Measurements from ENCODE around the gene CSTPP1. TPM values are rescaled to one million over a fixed set of nuclear protein-coding genes. Genes with fewer than 3 reads are reported as not detected.
A peak's percentile ranks its signal among the peaks of the same experiment; 100 is the strongest.
"Not testable (repeated sequence)": the region's sequence is repeated elsewhere in the genome, so short reads cannot be mapped to it uniquely, and the experiment has no call there.

Gene CSTPP1
- total RNA-seq, 1 donor from 2014 or later = 9.4 TPM

DNA sequence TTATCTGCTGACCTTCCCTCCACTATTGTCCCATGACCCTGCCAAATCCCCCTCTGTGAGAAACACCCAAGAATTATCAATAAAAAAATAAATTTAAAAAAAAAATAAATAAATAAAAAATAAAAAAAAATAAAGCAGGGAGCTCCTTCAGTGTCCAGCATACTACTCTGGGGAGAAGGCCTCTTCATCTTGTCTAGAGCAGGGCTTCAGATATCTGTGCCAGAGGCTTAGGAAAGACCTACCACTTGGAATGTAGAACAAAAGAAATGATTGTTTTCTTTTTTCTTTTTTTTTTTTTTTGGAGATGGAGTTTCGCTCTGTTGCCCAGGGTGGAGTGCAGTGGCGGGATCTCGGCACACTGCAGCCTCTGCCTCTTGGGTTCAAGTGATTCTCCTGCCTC lies 161.7 kb downstream of the CSTPP1 start:
- DNase-seq (ENCODE audit: low read depth in 2 of 2) = not testable (repeated sequence)

DNA sequence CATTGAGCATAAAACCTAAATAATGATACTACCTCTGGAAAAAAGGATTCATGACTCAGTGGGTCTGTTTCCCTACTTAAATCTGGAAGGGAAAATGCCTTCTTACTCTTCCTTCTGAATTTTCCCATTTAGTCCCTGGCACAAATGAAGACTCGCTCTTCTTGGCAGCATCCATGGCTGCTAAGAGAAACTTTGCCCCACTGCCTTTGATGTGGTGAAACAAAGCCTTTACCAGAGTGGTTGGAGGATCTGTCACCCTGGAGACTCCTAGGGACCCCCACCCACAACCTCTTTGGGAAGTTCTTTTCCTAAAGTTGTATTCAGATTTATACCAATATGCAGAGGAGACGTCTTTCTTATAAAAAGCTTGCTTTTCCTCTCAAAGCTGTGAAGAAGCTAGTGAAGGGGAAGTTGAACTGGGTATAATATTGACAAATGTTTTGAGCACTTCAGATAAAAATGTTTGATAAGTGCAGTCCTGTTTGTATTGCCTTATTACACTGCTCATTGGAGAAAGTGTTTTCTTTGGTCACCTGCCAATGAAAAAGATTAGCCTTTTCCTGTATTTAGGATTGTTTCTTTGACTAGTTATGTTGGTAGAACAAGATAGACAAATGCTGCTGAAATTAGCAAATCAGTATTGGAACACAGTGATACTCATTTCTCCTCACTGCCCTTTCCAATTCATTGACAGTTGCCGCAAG lies 162.8 kb downstream of the CSTPP1 start:
- DNase-seq (ENCODE audit: low read depth in 2 of 2) = peak in 1 of 2 donors; percentile 40

DNA sequence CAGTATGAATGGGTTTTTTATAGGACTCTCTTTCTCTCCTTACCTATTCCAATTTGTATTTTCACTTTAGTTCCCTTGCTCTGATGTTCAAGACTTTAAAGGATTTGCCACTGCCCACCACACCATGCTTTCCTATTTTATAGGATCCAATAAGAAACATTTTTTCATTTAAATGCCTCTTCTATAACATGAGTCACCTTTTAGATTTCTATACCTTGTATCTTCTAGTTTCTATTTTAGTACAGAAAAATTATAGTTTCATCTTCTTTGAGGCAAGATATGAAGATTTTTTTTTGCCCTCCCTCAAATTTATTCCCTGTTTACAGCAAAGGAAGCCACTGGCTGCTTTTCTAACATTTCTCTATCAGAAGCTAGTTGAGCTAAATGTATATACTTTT lies 163.4 kb downstream of the CSTPP1 start:
- DNase-seq (ENCODE audit: low read depth in 2 of 2) = no peak

DNA sequence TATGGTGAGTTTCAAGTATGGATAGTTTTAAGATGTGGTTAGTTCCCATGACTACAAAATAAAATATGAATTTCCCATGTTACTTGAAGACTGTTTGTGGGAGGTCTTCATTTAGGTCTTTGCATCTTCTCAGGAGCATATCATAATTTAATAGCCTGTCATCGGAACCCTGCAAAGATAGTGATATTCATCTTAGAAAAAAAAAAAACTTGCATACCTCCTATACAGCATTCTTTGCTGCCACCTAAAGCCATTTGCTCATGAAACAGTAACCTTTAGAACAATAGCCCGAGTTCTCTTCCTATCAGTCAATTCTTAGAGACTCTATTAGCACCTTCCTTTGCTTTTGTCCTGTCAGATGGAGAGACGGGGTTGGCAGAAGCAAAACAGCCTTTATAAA lies 164.8 kb downstream of the CSTPP1 start:
- DNase-seq (ENCODE audit: low read depth in 2 of 2) = no peak

DNA sequence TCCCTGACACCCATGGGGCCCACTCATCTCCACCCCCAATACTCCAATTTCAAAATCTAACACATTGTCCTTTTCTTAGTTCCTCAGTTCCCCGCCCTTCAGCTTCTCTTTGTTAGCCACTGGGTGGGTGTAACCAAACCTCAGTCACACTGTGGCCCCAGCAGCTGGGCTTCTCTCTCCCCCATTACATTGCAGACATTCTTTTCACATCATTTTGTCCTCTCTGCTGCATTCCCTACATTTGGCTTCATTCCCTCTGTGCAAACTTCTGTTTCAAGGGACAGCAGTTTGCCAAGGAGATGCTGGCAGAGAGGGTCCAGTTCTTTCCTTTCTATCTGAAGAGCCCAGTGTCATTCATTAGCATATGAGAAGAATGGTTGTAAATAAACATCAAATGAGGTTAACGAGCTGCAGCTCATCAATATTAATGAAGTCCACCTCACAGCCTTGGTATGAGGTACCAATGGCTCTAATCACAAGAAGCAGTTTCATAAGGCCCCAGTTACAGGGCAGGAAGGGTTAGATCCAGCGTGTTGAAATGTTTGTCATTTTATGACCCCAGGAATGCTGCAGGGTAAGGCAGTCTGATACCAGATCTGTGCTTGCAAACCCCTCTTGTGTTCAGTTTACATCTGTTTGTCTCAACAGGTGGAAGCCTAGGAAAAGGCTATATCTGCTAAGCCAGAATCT lies 167.8 kb downstream of the CSTPP1 start:
- no peak for DNase-seq (ENCODE audit: low read depth in 2 of 2)

DNA sequence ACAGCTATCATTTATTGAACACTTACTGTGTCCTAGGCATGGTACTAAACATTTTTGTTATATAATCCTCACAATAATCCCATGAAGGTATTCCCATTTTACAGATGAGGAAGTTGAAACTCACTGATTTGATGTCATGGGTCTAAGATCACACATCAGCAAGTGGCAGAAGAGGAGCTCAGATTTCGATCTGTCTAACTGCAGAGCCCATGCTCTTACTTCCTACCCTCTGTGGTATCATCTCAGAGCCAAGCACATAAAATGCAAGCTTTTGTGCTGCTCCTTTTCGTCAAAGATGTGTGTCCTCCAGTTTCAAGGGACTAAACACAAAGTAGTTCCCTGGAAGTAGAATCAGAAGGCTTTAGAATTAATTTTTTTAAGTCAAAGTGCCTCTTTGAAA lies 169.0 kb downstream of the CSTPP1 start:
- no peak for DNase-seq (ENCODE audit: low read depth in 2 of 2)

DNA sequence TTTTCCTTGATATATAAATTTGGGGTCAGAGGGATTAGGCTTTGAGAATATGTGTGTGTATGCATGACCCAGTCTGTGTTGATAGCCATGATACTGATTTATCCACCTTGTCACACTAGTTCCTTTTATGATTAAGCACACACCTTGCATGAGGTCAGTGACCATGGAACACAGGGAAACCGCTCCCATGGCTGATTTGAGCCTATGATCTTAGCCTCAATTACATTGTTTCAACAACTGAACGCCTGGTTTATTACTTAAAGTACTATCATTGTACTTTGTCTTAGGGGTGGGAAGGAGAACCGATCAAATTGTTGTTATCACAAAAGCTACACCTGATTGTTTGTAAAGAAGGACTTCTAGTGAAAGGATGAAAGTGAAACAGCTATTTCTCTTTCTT lies 169.4 kb downstream of the CSTPP1 start:
- no peak for DNase-seq (ENCODE audit: low read depth in 2 of 2)

DNA sequence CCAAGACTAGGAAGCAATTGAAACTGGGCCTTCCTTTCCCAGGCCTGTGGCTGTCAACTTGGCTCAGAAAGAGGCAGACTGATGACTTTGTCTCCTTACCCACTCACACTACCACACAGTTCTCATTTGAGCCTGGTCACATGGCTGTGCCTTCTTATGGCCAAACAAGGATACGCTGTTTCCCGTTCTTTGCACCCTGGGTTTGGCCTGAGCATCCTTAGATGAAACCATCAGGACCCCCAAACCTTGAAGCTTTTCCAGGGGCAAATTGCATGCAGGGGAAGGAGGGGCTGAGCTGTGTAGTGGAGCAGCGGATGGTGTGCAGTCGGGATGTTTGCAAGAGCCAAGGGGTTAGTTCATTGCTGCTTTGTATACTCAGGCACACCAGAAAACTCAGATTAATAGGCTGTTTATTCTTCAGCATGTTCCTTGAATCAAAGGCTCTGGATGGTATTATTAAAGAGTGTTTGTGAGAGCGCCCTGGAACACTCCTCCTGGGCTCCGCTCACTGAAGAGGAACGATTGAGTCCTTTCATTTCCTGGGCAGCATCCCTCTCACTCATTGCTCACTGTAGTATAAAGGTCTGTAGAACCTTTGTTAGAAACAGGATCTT lies 170.3 kb downstream of the CSTPP1 start:
- no peak for DNase-seq (ENCODE audit: low read depth in 2 of 2)

DNA sequence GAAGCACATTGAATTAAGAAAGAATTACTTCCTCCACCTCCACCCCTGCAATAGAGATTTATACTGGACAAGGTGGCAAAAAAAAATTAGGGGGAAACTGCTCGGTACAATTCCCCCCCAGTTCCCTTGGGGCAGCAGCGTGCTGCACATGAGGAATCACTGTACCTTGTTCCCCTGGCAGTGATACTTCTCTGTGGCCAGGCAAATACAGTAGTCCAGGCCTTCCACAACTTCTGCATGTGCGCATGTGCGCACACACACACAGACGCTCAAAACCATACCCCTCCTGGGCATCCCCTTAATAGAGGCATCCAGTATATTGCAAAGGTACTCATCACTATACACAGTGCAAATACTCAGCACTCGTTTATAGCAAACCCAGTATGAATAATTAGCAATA lies 171.2 kb downstream of the CSTPP1 start:
- no peak for DNase-seq (ENCODE audit: low read depth in 2 of 2)

DNA sequence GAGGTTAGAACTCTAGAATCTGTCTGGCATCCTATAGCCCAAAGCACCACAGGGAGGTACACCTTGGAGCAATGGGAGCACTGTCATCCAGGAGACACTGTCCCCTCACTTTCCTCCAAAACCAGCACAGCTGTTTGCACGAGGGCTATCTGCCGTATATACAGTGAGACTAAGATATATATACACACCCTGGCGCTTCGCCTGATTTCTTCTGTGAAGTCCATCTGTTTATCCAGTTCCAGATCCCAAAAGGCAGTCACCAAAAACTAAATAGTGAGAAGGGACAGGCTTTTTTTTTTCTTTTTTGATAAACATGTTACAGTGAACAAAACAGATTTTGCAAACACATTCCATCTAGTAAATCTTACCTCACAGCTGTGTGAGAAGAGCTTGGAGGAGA lies 171.7 kb downstream of the CSTPP1 start:
- no peak for DNase-seq (ENCODE audit: low read depth in 2 of 2)

DNA sequence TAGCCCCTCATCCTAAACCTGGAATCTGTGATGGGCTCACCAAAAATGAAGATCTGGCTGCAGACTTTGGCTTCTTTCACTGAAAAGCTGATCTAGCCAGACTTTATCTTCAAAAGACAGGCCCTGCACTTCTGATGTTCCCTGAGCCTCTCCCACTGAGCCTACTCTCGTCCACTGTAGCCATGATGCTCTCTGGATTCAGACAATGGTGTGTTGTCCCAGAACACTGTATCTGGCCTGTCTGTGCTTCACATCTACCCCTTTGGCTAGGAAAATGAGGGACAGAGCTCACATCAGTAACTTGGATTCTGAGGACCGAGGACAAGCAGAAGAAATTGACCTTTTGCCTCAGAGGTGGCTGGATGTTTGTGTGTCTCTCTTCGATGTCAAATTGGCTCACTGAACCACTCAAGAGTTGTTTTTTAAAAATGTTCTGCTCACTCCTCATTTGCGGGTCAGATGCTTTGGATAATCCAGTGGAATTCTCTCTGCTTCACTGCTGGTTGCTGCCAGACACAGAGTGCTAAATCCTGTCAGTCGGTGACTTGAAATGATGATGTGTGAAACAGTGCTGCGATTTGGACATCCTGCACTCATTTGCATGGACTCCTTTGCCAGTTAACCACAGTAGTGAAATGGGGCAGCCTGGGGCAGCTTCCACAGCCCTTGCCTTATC lies 172.6 kb downstream of the CSTPP1 start:
- DNase-seq (ENCODE audit: low read depth in 2 of 2) = no peak

DNA sequence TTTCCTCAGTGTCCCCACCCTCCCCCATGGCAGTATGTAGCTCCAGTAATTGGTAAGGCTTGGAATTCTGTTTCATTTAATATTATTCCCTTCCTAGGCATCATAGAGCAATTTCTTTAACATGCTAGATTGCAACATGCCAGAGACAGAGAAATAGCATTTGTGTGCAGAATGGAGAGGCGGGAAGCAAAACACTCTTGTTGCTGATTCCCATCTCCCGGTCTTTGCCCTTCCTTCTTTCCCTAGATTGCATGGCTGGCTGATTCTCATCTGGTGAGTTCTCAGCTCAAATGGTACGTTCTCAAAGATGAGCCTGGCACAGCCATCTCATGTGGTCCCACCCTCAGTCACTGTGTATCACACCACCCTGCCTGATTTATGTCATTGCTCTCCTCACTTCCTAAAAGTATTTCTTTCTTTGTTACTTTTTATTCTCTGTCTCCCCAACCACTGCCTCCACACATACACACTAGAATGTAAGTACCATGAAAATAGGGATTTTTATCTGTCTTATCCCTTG lies 173.2 kb downstream of the CSTPP1 start:
- DNase-seq (ENCODE audit: low read depth in 2 of 2) = no peak

DNA sequence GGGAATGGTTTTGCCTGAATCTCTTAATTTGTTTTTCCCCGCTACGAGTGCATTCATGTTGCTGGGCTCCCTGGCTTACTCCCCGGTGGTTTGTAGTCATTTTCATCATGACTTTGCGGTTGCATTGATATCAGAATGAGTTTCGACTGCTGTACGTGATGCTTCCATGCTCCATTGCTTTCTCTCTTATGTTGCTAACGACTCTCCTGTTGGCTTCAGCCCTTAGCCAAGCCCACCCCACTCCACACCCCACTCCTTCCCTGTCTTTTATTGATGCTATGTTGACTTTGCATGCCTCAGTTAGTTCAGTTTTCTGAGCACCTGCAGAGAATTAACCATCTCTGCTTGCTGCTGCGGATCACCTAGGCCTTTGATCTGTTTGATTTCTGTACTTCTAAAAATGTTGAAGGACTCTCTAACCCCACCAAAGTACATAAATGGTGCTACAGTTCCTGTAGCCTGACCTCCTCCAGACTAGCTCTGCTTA lies 174.8 kb downstream of the CSTPP1 start:
- DNase-seq (ENCODE audit: low read depth in 2 of 2) = no peak

DNA sequence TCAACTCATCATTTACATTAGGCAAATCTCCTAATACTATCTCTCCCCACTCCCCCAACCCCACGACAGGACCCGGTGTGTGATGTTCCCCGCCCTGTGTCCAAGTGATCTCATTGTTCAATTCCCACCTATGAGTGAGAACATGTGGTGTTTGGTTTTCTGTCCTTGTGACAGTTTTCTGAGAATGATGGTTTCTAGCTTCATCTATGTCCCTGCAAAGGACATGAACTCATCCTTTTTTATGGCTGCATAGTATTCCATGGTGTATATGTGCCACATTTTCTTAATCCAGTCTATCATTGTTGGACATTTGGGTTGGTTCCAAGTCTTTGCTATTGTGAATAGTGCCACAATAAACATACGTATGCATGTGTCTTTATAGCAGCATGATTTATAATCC lies 176.4 kb downstream of the CSTPP1 start:
- DNase-seq (ENCODE audit: low read depth in 2 of 2) = not testable (repeated sequence)

DNA sequence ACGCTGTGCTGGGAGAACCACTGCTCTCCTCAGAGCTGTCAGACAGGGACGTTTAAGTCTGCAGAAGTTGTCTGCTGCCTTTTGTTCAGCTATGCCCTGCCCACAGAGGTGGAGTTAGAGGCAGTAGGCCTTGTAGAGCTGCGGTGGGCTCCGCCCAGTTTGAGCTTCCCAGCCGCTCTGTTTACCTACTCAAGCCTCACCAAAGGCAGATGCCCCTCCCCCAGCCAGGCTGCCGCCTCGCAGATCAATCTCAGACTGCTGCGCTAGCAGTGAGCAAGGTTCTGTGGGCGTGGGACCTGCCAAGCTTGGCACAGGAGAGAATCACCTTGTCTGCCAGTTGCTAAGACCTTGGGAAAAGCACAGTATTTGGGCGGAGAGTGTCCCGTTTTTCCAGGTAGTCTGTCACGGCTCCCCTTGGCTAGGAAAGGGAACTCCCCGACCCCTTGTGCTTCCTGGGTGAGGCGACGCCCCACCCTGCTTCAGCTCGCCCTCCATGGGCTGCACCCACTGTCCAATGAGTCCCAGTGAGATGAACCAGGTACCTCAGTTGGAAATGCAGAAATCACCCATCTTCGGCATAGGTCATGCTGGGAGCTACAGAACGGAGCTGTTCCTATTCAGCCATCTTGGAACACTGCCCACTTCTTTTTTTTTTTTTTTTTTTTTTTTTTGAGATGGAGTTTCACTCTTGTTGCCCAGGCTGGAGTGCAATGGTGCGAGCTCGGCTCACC lies 182.6 kb downstream of the CSTPP1 start:
- DNase-seq (ENCODE audit: low read depth in 2 of 2) = not testable (repeated sequence)

DNA sequence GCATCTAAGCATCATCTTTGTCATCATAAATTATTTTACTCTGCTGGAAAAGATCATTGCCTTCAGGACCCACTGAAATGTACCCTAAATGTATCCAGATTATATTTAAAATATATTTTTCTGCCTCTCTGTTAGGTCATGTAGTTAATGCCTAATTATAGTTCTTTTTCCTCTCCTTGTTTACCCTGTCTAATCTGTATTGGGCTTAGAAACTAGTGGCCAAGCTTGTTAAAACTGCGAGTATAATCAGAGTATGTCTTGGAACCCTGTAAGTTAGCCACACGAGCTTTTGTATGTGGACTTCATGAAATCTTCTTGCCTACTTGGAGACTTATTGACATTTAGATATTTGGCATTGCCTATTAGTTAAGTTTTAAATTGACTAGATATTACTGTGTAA lies 184.5 kb downstream of the CSTPP1 start:
- no peak for DNase-seq (ENCODE audit: low read depth in 2 of 2)

DNA sequence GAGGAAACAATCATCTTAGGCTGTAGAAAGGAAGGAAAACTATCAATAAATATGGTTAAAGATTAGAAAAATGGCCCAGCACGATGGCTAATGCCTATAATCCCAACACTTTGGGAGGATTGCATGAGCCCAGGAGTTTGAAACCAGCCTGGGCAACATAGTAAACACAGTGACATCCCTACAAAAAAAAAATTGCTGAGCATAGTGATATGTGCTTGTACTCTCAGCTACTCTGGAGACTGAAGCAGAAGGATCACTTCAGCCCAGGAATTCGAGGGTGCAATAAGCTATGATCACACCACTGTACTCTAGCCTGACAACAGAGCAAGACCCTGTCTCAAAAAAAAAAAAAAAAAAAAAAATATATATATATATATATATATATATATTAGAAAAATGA lies 185.2 kb downstream of the CSTPP1 start:
- DNase-seq (ENCODE audit: low read depth in 2 of 2) = no peak

DNA sequence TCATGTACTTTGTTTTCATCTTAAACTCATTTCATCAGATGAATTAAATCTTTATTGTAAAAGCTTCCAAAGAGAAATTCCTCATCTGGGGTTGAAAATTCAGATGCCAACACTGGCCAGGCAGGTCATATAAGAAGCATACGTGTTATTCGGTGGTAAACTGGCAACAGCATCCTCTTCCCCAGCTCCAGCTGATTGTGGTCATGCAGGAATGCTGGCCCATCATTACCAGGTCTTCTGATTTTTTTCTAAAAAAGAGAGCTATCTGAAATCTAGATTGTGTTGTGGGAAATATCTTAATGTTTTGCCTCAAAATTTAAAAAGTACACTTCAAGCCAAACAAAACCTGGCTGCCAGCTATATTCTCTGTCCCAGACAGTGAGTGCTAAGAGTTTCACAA lies 186.5 kb downstream of the CSTPP1 start:
- no peak for DNase-seq (ENCODE audit: low read depth in 2 of 2)

DNA sequence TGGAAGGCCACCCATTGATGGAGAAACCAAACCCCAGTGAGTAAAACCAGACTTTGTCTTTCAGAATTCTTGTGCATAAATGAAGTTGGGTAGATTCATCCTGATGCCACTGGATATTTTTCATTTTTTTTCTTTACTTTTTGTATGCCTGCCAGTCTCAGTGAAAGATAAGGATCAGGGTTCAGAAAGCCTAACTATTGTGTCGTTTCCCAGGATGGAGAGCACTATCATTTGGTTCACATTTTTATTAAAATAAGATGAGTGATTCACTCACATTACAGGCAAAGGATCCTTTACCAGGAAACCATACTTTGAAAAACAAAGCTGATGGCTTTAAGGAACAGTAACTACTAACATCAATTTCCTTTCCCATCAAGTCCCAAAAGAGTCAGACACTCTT lies 188.1 kb downstream of the CSTPP1 start:
- DNase-seq (ENCODE audit: low read depth in 2 of 2) = no peak

DNA sequence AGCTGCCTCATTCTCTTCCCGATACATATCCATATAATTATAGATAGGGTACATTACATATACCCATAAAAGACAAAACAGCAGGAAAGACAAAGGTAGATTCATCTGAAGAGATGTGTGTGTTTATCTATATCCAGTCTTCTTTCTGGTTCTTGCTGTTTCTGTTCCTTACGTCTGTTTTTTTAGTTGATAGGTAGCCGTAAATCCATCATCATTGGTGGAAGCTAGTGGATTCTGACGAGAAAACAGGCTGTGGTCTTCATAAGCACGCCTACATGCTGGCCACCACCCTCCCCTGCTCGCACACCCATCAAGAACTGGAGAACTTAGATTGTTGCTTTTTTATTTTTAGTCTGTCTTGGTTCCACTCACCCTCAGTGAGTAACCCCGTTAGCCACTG lies 188.5 kb downstream of the CSTPP1 start:
- DNase-seq (ENCODE audit: low read depth in 2 of 2) = no peak

DNA sequence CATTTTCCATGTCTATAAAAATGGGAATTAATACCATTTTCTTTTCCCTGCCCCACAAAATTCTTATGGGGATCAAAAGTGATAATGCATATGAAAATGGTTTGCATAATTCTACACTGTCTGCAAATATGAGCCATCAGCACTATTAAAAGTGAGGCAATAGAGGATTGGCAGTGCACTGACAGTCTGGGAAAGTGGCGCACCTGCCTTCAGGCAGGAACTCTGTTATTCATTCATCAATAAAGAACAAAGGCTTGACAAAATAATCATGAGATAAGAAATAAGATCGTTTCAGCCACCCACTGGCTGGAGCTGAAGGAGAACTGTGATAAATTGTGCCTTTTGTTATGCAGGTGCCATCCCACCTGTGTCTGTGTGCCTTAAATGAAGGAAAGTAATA lies 190.7 kb downstream of the CSTPP1 start:
- DNase-seq (ENCODE audit: low read depth in 2 of 2) = no peak

All from dermis microvascular lymphatic vessel endothelial cell (primary cell).